COR-L47 (cell line): ENCODE data around the gene MIX23.

ENCODE experiments used
- DNase-seq: peaks from one replicate; lab custom pipeline; 2025; lab: John Stamatoyannopoulos, UW

MIX23 gene

GRCh38 chr3:122382888-122383666 lies at the start of gene MIX23:
Gene MIX23, minus strand, starts transcription at chr3:122383231. Its CDS starts 7 bp downstream, at chr3:122383224.
- peak; percentile 92 for DNase-seq

GRCh38 chr3:122430371-122430770 lies 47.3 kb upstream of the MIX23 start:
- DNase-seq = no peak

GRCh38 chr3:122427857-122428471 lies 44.9 kb upstream of the MIX23 start:
- DNase-seq = no peak

- DNase-seq = no peak
Measured at GRCh38 chr3:122421836-122422235, 38.8 kb upstream of the MIX23 start.

- DNase-seq = no peak
Measured at GRCh38 chr3:122421101-122421500, 38.1 kb upstream of the MIX23 start.

GRCh38 chr3:122416966-122417365 lies 33.9 kb upstream of the MIX23 start:
- DNase-seq = no peak

GRCh38 chr3:122415762-122416654 lies 33.0 kb upstream of the MIX23 start, which contains the start of gene WDR5B:
Gene WDR5B, minus strand, starts transcription at chr3:122416062. Its CDS starts 534 bp downstream, at chr3:122415528.
- no peak for DNase-seq

GRCh38 chr3:122415104-122415744 lies 32.2 kb upstream of the MIX23 start:
- no peak for DNase-seq

GRCh38 chr3:122414391-122414790 lies 31.4 kb upstream of the MIX23 start:
- no peak for DNase-seq

- DNase-seq = no peak
Measured at GRCh38 chr3:122410639-122411038, 27.6 kb upstream of the MIX23 start.

GRCh38 chr3:122410111-122410510 lies 27.1 kb upstream of the MIX23 start:
- no peak for DNase-seq

GRCh38 chr3:122409446-122409845 lies 26.4 kb upstream of the MIX23 start:
- DNase-seq = no peak

- DNase-seq = no peak
Measured at GRCh38 chr3:122407946-122408345, 24.9 kb upstream of the MIX23 start.

GRCh38 chr3:122406198-122406597 lies 23.2 kb upstream of the MIX23 start:
- DNase-seq = no peak

GRCh38 chr3:122405015-122405414 lies 22.0 kb upstream of the MIX23 start:
- DNase-seq = no peak

- no peak for DNase-seq
Measured at GRCh38 chr3:122403489-122403888, 20.5 kb upstream of the MIX23 start.

- no peak for DNase-seq
Measured at GRCh38 chr3:122398920-122399319, 15.9 kb upstream of the MIX23 start.

- no peak for DNase-seq
Measured at GRCh38 chr3:122397201-122397600, 14.2 kb upstream of the MIX23 start.

- DNase-seq = no peak
Measured at GRCh38 chr3:122396511-122396910, 13.5 kb upstream of the MIX23 start.

GRCh38 chr3:122395582-122395981 lies 12.6 kb upstream of the MIX23 start:
- DNase-seq = no peak

- DNase-seq = no peak
Measured at GRCh38 chr3:122394173-122394572, 11.1 kb upstream of the MIX23 start.
